Left colon (tissue), 2 donors: ENCODE measurements around the gene ZNF827. TPM values are rescaled to one million over a fixed set of nuclear protein-coding genes. Genes with fewer than 3 reads are reported as not detected.

ENCODE experiments used
- ATAC-seq: fragments of 200-7000 bp; cut with Tn5 transposase; one replicate; pipeline ENCODE4 v1.9.1; 2020; ENCODE audit warnings: mild to moderate bottlenecking, moderate library complexity
- DNase-seq, 2 donors: peaks; one replicate each; pipeline ENCODE4 v3.0.0-alpha.2; 2020
- intact Hi-C, 2 donors: fragments of 100-400 bp; cut with DNase I in 1 of 2; cut with micrococcal nuclease in 1 of 2; formaldehyde crosslinking; loops; one replicate each; pipeline versions ENCODE4 v1.11.2 to v1.14.0; 2022; cut with DNase I, micrococcal nuclease
- total RNA-seq, 2 donors: library from RNA; stranded (reverse); fragmentation: NEBNext Ultra II Directional; extraction: Animal tissue kit (Norgen Biotek cat#: 25700); gene quantifications; one replicate each; pipeline ENCODE4 v1.2.1, GENCODE V29; 2021
- donor health status: DM: no; HTN: no; CAD: no.
- donor health status: DM: yes; HTN: yes; CAD: no.

Gene ZNF827
- total RNA-seq, 2 donors from 2014 or later, result 21.0 to 29.4 TPM

GRCh38 chr4:145784036-145784435, 154.6 kb downstream of the ZNF827 start:
- intact Hi-C loops, result no loop called here
- no peak for DNase-seq
- no peak for ATAC-seq

DNA sequence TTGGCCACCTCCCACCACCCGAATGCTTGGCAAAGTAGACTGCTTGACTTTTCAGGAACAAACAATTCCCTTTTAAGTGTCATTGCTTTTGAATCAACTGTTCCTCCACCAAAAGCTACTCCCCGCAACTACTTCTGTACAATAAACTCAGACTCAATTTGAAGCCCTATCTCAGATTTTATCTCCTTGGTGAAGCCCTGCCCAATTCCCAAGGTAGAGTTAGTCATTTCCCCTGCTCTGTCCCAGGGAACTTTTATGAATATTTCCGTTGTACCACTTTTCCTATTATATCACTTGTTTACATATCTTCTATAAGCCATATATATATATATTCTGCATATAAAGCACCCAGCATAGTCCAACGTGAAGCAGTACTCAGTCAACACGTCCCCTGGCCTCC, 155.9 kb downstream of the ZNF827 start:
- DNase-seq (no peak), ATAC-seq (no peak)
- intact Hi-C loops, result no loop called here

GRCh38 chr4:145781351-145781750, 157.3 kb downstream of the ZNF827 start:
- DNase-seq (no peak), ATAC-seq (no peak)
- intact Hi-C loops, result no loop called here

DNA sequence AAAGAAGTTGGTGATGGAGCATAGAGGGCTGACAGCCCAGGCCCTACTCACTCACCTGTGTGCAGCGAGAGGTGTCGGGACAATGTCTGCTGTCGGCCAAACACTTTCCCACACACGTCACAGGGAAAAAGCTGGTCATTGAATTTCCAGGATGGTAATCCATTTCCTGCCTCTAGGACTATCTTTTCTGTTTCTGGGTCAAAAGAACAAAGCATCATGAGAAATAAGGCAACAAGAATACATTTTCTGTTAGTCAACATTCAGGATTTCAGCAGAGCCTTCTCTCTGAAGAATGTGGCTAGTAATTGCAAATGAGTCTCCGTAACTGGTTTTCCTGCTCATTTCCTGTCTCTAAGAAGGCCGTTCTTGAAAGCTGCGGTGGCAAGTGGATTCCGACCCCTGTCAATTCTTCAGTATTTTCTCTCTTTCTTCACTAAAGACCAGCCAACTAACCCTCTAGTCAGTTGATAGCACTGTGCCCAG, 159.3 kb downstream of the ZNF827 start:
- intact Hi-C loops, result no loop called here
- DNase-seq, result no peak
- no peak for ATAC-seq

DNA sequence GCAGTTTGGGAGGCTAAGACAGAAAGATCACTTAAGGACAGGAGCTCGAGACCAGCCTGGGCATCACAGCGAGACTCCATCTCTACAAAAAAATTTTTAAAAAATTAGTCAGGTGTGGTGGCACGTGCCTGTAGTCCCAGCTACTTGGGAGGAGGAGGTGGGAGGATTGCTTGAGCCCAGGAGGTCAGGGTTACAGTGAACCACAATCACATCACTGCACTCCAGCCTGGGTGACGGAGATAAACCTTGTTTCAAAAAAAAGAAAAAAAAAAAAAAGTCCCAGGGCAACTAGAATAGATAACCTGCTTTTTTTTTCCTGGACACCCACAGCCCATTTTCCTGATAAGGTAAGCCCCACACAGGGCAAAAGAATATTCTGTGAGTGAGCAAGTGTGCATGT, 162.4 kb downstream of the ZNF827 start:
- intact Hi-C loops, result no loop called here
- no peak for DNase-seq
- ATAC-seq, result no peak

GRCh38 chr4:145775406-145775805, 163.2 kb downstream of the ZNF827 start:
- intact Hi-C loops, result no loop called here
- DNase-seq (no peak), ATAC-seq (no peak)

GRCh38 chr4:145774473-145774872, 164.2 kb downstream of the ZNF827 start:
- intact Hi-C loops, result no loop called here
- ATAC-seq (no peak), DNase-seq (no peak)

GRCh38 chr4:145773581-145774234, 164.9 kb downstream of the ZNF827 start:
- ATAC-seq (no peak), DNase-seq (peak in 1 of 2 donors; percentile 64)
- intact Hi-C loops, result no loop called here

DNA sequence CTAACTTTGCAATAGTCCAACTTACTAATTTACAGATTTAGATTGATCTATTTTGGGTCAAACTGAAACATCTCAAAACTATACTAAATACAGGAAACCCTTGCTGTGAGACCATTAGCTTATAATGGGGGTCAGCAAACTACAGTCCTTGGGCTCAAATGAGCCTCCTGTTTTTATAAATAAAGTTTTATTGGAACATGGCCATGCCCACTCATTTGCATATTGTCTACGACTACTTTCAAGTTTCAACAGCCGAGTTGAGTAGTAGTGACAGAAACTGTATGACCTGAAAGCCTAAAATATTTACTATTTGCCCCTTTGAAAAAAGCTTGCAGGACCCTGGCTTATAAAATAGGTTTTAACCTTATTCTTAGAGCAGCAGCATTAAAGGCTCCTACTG, 166.3 kb downstream of the ZNF827 start:
- DNase-seq, result no peak
- intact Hi-C loops, result no loop called here
- ATAC-seq, result no peak

DNA sequence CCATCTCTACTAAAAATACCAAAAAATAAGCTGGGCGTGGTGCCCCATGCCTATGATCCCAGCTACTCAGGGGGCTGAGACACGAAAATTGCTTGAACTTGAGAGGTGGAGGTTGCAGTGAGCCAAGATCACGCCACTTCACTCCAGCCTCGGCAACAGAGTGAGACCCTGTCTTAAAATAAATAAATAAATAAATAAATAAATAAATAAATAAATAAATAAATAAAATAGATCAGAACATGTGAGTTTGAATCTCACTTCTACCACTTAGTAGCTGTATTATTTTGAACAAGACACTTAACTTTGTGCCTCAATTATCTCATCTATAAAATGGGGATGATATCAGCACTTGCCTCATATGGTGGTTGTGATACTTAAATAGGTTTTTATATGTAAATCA, 168.5 kb downstream of the ZNF827 start:
- intact Hi-C loops, result no loop called here
- no peak for ATAC-seq
- DNase-seq, result no peak

- no peak for DNase-seq
Measured at GRCh38 chr4:145769450-145770037, 169.1 kb downstream of the ZNF827 start.

GRCh38 chr4:145766273-145766672, 172.3 kb downstream of the ZNF827 start:
- no peak for DNase-seq
- intact Hi-C loops, result no loop called here
- no peak for ATAC-seq

More at GRCh38 chr4:145769450-145770037, 169.1 kb downstream of the ZNF827 start:
- no peak for ATAC-seq
- intact Hi-C loops, result no loop called here

GRCh38 chr4:145763399-145763798, 175.2 kb downstream of the ZNF827 start:
- DNase-seq (no peak), ATAC-seq (no peak)
- intact Hi-C loops, result no loop called here

DNA sequence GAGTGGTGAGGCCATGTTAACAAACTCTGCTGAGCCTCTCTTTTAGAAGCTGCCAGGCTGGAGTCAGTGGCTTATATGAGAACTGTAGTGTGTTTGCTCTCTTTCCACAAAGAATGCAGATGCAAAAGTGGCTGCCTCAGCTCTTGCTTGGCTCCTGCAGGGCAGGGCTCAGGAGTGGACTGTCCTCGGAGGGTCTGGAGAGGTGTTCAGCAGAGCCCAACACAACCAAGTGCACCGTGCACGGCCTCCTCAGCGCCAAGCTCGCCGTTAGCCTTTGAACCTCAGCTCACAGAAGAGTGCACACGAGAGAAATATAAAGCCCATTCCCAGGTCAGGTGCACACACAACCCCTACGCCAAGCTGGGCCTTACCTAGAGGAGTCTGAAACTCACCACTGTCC, 175.9 kb downstream of the ZNF827 start:
- DNase-seq (no peak), ATAC-seq (no peak)
- intact Hi-C loops, result no loop called here

DNA sequence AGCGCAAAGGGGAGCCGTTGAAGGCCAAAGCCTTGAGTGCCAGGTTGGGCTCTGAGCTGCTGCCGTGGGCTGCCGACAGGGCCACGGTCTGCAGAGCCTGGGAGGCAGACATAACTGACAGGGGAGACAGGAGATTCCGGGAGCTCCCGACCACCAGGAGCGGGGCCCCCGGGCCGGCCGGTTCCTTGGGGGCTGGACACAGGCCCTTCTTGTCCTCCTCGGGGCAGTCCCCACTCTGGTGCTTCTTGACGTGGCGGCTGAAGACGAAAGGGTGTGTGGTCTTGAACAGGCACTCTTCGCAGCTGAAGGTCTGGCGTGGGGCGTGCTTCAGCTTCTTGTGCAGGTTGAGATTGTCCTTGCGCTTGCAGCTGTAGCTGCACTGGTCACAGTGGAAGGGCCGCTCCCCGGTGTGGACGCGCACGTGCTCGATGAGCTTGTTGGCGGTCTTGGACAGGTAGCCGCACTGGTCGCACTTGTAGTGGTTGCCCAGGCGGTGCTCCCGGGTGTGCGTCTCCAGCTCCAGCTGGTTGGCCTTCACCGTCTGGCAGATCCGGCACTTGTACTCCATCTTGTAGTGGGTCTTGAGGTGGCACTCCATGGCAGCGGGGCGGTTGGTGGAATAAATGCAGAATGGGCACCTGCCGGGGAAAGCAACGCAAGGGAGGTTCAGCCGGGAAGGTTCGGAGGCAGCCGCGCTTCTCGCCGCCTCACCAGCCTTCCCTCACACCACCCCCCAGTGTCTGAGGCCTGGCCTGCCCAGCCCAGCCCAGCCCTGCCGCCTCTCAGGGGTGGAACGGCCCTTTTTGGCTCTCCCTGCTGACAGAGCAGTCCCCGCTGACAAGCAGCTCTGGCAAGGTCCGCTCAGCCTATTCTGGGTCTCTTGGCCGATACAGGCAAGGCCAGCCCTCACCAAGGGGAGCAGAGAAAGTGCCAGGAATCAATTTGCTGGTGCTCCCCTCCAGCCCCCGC, 177.4 kb downstream of the ZNF827 start:
- DNase-seq (no peak), ATAC-seq (no peak)
- intact Hi-C loops, result no loop called here

- intact Hi-C loops, result no loop called here
- DNase-seq (no peak), ATAC-seq (no peak)
Measured at GRCh38 chr4:145760176-145760575, 178.4 kb downstream of the ZNF827 start.

DNA sequence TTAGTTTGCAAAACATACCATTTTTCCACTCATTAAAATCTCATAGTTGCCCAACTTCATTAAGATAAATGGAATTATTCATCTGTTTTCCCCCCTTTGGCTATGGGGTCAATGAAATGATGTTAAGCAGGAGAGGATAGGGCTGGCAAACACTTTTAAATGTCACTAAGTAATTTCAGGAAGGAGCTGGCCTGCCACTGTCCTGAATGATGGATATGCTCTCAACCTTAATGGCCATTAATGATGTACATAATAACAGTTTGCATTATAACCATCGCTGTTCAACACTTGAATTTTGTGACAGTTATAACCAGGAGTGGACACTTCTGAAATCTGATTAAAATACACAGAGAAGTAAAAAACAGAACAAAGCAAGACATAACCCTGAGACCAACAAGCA, 181.4 kb downstream of the ZNF827 start:
- intact Hi-C loops, result no loop called here
- DNase-seq (no peak), ATAC-seq (no peak)

DNA sequence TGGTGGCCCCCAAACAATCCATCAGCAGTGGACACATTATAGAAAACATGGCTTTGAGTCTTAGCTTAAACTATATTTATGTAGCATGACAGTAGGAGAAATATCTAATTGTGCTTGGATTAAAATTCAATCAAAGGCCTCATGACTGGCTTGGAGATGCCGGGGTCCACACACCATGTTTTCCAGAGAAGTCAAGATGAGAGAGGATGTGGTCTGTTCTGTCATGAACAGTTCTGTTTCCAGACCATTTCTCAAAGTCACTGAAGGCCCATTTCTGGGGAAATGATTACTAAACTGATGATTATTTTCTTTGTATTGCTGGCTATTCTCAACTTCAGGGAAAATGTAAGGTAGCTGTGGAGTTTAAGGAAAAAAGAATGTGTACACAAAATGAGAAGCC, 182.4 kb downstream of the ZNF827 start:
- DNase-seq, result no peak
- intact Hi-C loops, result no loop called here
- ATAC-seq, result no peak

DNA sequence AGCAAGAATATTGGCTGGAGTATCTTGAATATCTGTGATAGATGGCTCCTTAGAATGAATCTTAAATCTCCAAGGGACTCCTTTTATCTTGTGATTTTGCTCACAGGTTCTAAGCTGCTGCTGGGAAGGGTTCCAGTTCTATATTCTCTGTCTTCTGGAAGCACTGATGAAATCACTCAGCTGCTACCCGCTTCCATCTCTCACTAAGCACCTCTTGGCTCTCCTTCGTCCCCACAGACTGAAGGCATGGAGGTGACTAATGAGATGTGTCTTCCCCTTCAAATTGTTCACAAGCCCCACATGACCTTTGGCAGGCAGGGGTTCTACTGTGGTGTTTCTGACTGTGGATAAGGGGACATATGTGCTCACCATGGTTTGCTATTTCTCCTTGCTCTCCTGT, 182.8 kb downstream of the ZNF827 start:
- no peak for DNase-seq
- intact Hi-C loops, result no loop called here
- ATAC-seq, result no peak

GRCh38 chr4:145743641-145744040, 195.0 kb downstream of the ZNF827 start:
- intact Hi-C loops, result no loop called here
- DNase-seq (no peak), ATAC-seq (no peak)
